Hepatocyte (in vitro differentiated cells): Measurements from ENCODE around the gene OPTC. TPM values are rescaled to one million over a fixed set of nuclear protein-coding genes. Genes with fewer than 3 reads are reported as not detected.

Source experiments
- DNase-seq: peaks from one replicate; pipeline ENCODE4 v3.0.0-alpha.2; 2016; ENCODE audit warnings: low spot score
- H2AFZ ChIP-seq: fragments of 200-600 bp; sonication (generic); 2 replicates; pipeline ENCODE4 v1.6.0; 2016; ENCODE audit warnings: antibody characterized with exemption, mild to moderate bottlenecking
- H3K27ac ChIP-seq: fragments of 200-600 bp; sonication (generic); 2 replicates; pipeline ENCODE4 v1.5.1; 2016; ENCODE audit warnings: mild to moderate bottlenecking
- H3K27me3 ChIP-seq: fragments of 200-600 bp; sonication (generic); 2 replicates; pipeline ENCODE4 v1.6.1; 2016
- H3K36me3 ChIP-seq: fragments of 200-600 bp; sonication (generic); replicated peaks from 2 replicates; pipeline ENCODE4 v1.5.1; 2016; ENCODE audit warnings: low read depth; ENCODE audit not compliant: insufficient read depth
- H3K4me1 ChIP-seq: fragments of 200-600 bp; sonication (generic); 2 replicates; pipeline ENCODE4 v1.5.1; 2016; ENCODE audit warnings: mild to moderate bottlenecking, moderate library complexity; ENCODE audit not compliant: insufficient read depth
- H3K4me2 ChIP-seq: fragments of 200-600 bp; sonication (generic); 2 replicates; pipeline ENCODE4 v1.6.0; 2016
- H3K4me3 ChIP-seq: fragments of 200-600 bp; sonication (generic); 2 replicates; pipeline ENCODE4 v1.5.1; 2016; ENCODE audit warnings: mild to moderate bottlenecking
- H3K79me2 ChIP-seq: fragments of 200-600 bp; sonication (generic); 2 replicates; pipeline ENCODE4 v1.6.0; 2017; ENCODE audit warnings: mild to moderate bottlenecking
- H3K9me2 ChIP-seq: fragments of 200-600 bp; sonication (generic); replicated peaks from 2 replicates; pipeline ENCODE4 v1.6.0; 2017; ENCODE audit warnings: mild to moderate bottlenecking; ENCODE audit not compliant: insufficient read depth
- H3K9me3 ChIP-seq: fragments of 200-600 bp; sonication (generic); 2 replicates; pipeline ENCODE4 v1.5.1; 2016; ENCODE audit warnings: low read depth, mild to moderate bottlenecking
- H4K20me1 ChIP-seq: fragments of 200-600 bp; sonication (generic); 2 replicates; pipeline ENCODE4 v1.6.0; 2016; ENCODE audit warnings: mild to moderate bottlenecking; ENCODE audit not compliant: insufficient read depth, poor library complexity, severe bottlenecking
- CTCF ChIP-seq: fragments of 200-600 bp; sonication (generic); IDR thresholded peaks from 2 replicates; pipeline ENCODE4 v1.5.1; 2016; ENCODE audit warnings: antibody characterized with exemption, mild to moderate bottlenecking; ENCODE audit not compliant: poor library complexity
- EZH2 ChIP-seq: fragments of 200-600 bp; sonication (generic); IDR thresholded peaks from 2 replicates; pipeline ENCODE4 v1.6.1; 2016; ENCODE audit warnings: antibody characterized with exemption, mild to moderate bottlenecking, borderline replicate concordance
- EZH2phosphoT487 ChIP-seq: fragments of 200-600 bp; sonication (generic); IDR thresholded peaks from one replicate; pipeline ENCODE4 v1.6.1; 2018; ENCODE audit warnings: antibody characterized with exemption, mild to moderate bottlenecking, low read depth, moderate library complexity; ENCODE audit not compliant: unreplicated experiment, severe bottlenecking
- WGBS: methylation state at CpG from one replicate; pipeline ENCODE4 v1.1.6; 2016; ENCODE audit warnings: low lambda C conversion rate; ENCODE audit errors: missing lambda C conversion rate; 5-methylcytosine and 5-hydroxymethylcytosine counted together
- polyA plus RNA-seq: library from polyadenylated mRNA; unstranded; fragments of >200 nt; fragmentation: Nextera tagmentation; extraction: Ambion mirVana; gene quantifications from 2 replicates; pipeline ENCODE4 v1.2.1, GENCODE V29; 2016
- total RNA-seq: library from RNA; depleted of rRNA; stranded (reverse); fragments of >200 nt; gene quantifications from 2 replicates; pipeline ENCODE4 v1.2.3, GENCODE V29; 2014

OPTC gene
- total and polyA plus RNA-seq, 2 experiments from 2014 or later: 0.28 TPM; not detected in 1

DNA sequence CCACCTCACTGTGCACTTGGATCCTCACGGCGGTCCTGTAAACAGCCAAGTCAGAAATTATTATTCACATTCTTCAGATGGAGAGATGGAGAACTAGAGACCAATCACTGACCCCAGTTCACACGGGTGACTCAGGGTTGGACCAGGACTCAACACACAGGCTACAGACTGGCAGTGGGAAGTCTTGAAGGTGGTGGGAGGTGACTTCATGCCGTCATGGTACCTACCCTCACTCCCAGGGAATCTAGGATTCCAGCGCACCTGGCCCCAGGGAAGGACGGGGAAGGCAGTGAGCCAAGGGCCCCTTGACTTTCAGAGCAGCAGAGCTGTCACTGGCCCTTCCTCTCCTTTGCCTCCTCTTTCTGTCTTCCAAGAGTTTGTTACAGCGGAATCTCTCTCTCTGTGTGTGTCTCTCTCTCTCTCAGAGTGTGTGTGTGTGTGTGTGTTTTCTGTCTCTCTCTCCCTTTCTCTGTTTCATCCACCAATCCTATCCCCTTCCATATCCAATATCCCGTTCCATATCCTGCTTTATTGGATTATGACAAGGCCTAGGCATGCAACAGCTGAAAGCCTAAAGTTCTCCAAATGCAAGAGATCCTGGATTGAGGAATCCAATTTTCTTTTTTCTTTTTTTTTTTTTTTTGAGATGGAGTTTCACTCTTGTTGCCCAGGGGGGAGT lies 11.7 kb downstream of the OPTC start:
- H3K79me2 ChIP-seq: no peaks in the 10 kb centered on the region
- no peak overlapping the region for H3K4me2 ChIP-seq
- H3K9me2 ChIP-seq: no peaks in the 10 kb centered on the region
- no peak overlapping the region for H3K27ac ChIP-seq
- no peak overlapping the region for H2AFZ ChIP-seq
- H3K4me1 ChIP-seq: peaks cover 23% of the 10 kb centered on the region
- H3K27me3 ChIP-seq: no peaks in the 10 kb centered on the region
- no peak overlapping the region for H3K4me3 ChIP-seq
- DNase-seq: no peak
- no peaks in the 10 kb centered on the region for H3K9me3 ChIP-seq
- TF ChIP-seq EZH2 (no peak), EZH2phosphoT487 (no peak), CTCF (no peak)
- no peaks in the 10 kb centered on the region for H3K36me3 ChIP-seq
- WGBS: 89% methylated on average over 8 of the region's 8 CpGs
- H4K20me1 ChIP-seq: no peaks in the 10 kb centered on the region

- peak; percentile 33 for DNase-seq
Measured at GRCh38 chr1:203506858-203507626, 13.1 kb downstream of the OPTC start.

GRCh38 chr1:203507759-203508158 lies 13.8 kb downstream of the OPTC start:
- Histone ChIP-seq H3K9me2 (no peaks in the 10 kb centered on the region), H3K4me3 (no peak overlapping the region), H4K20me1 (no peaks in the 10 kb centered on the region), H2AFZ (no peak overlapping the region), H3K9me3 (no peaks in the 10 kb centered on the region), H3K27me3 (no peaks in the 10 kb centered on the region), H3K4me2 (no peak overlapping the region), H3K4me1 (peaks cover 32% of the 10 kb centered on the region), H3K36me3 (no peaks in the 10 kb centered on the region), H3K27ac (peak overlapping the region; percentile 55), H3K79me2 (no peaks in the 10 kb centered on the region)
- DNase-seq: no peak
- WGBS: 50% methylated on average over 1 of the region's 1 CpG
- TF ChIP-seq EZH2 (no peak), CTCF (no peak)

More at GRCh38 chr1:203506858-203507626, 13.1 kb downstream of the OPTC start:
- H3K36me3 ChIP-seq: no peaks in the 10 kb centered on the region
- peak overlapping the region; percentile 55 for H3K27ac ChIP-seq
- H3K4me1 ChIP-seq: peaks cover 26% of the 10 kb centered on the region
- no peak overlapping the region for H3K4me2 ChIP-seq
- no peaks in the 10 kb centered on the region for H3K9me3 ChIP-seq
- H3K27me3 ChIP-seq: no peaks in the 10 kb centered on the region
- H3K79me2 ChIP-seq: no peaks in the 10 kb centered on the region
- H3K9me2 ChIP-seq: no peaks in the 10 kb centered on the region
- no peak overlapping the region for H2AFZ ChIP-seq
- no peaks in the 10 kb centered on the region for H4K20me1 ChIP-seq
- 50% methylated on average over 6 of the region's 6 CpGs for WGBS
- TF ChIP-seq EZH2 (no peak), EZH2phosphoT487 (no peak), CTCF (no peak)
- no peak overlapping the region for H3K4me3 ChIP-seq
